ENCODE data around the gene MYEF2. TPM values are rescaled to one million over a fixed set of nuclear protein-coding genes. Genes with fewer than 3 reads are reported as not detected.

Gene MYEF2
- total RNA-seq, 1 donor from 2014 or later, result 126 TPM

DNA sequence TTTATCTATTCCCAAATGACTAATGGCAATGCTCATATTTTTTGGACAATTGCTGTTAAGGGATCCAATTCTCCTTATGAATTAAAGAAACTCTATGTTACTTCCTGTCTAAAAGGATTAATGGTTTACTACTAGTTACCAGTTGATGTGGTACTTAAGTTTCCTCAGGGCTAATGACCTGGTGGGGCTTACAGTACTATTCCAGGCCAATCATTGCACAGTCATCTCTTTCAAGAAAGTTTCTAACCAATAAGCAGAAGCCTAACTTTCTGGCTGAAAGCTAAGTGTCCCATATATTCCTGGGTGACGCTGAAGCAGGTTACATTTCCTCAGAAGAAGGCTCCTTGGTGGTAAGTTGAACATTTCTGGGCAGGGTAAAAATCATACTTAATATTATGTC is 27.9 kb upstream of the MYEF2 start, which contains the start of gene SLC12A1:
Gene SLC12A1 (plus strand): TSS at position 322 of the 400 bp plus-strand sequence. CDS start 1,418 bp downstream, outside the sequence.
- Mint-ChIP-seq H3K27me3 (peaks cover 7% of the 10 kb centered on the region), H3K36me3 (ENCODE audit: insufficient read depth) (no peaks in the 10 kb centered on the region)
- DNase-seq (ENCODE audit: low spot score, unreplicated experiment), result no peak

GRCh38 chr15:48202068-48202467 is 24.0 kb upstream of the MYEF2 start:
- Mint-ChIP-seq H3K4me1 (ENCODE audit: low read depth) (peaks cover 2% of the 10 kb centered on the region), H3K27me3 (peaks cover 3% of the 10 kb centered on the region), H3K36me3 (ENCODE audit: insufficient read depth) (no peaks in the 10 kb centered on the region), H3K9me3 (ENCODE audit: low read depth) (no peaks in the 10 kb centered on the region), H3K4me3 (ENCODE audit: low read depth) (no peak overlapping the region), H3K27ac (no peak overlapping the region)
- no peak for TF ChIP-seq CTCF (IDR thresholded peaks at IDR 0.05; ENCODE audit: unreplicated experiment)
- DNase-seq (ENCODE audit: low spot score, unreplicated experiment), result no peak

More for the DNA sequence above, 27.9 kb upstream of the MYEF2 start, which contains the start of gene SLC12A1:
- Mint-ChIP-seq H3K27ac (no peak within 1 kb of the TSS), H3K4me1 (ENCODE audit: low read depth) (no peaks in the 10 kb centered on the region), H3K9me3 (ENCODE audit: low read depth) (no peaks in the 10 kb centered on the region), H3K4me3 (ENCODE audit: low read depth) (no peak within 1 kb of the TSS)
- no peak for TF ChIP-seq CTCF (IDR thresholded peaks at IDR 0.05; ENCODE audit: unreplicated experiment)

- Mint-ChIP-seq H3K27ac (peak within 1 kb of the TSS; percentile 30), H3K36me3 (ENCODE audit: insufficient read depth) (no peaks in the 10 kb centered on the region), H3K4me3 (ENCODE audit: low read depth) (peak within 1 kb of the TSS; percentile 0), H3K4me1 (ENCODE audit: low read depth) (peaks cover 7% of the 10 kb centered on the region), H3K27me3 (peaks cover 9% of the 10 kb centered on the region), H3K9me3 (ENCODE audit: low read depth) (no peaks in the 10 kb centered on the region)
- no peak for DNase-seq (ENCODE audit: low spot score, unreplicated experiment)
- no peak for TF ChIP-seq CTCF (IDR thresholded peaks at IDR 0.05; ENCODE audit: unreplicated experiment)
Observed at GRCh38 chr15:48191574-48192225, 13.6 kb upstream of the MYEF2 start, which contains the start of gene CTXN2. TSS of gene CTXN2 (plus strand) at chr15:48191665. CDS start at chr15:48201301, 9,636 bp downstream.

DNA sequence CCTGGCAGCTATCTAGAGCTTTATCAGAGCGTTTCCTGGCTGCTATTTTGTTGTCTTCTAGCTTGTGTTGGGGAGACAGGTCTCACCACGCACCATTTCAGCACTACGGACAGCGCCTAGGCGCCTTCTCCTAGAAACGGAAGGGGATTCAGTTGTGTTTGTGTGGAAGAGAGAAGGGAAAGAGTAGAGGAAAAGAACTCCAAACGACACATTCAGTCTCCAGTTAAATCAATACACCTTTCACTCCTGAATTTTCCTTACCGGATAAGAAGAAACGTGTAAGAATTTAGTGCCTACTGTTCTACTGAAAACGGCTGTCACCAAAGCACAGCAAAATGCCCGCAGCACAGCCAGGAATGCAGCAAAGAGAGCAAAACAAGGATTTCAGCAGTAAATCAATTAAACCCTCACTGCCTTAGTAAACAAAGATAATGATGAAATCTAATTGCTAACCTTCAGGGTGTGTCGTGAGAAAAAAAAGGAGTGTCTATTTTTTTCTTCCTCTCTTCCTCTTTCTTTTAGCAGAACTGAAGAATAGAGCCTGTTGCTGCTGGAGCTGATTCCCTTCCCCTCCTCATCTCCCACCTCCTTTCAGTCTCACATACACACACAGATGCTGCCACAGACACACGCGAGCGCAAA is 13.0 kb upstream of the MYEF2 start:
- Mint-ChIP-seq H3K4me3 (ENCODE audit: low read depth) (peak overlapping the region; percentile 0), H3K9me3 (ENCODE audit: low read depth) (no peaks in the 10 kb centered on the region), H3K27ac (peak overlapping the region; percentile 30), H3K27me3 (peaks cover 9% of the 10 kb centered on the region), H3K4me1 (ENCODE audit: low read depth) (peaks cover 7% of the 10 kb centered on the region), H3K36me3 (ENCODE audit: insufficient read depth) (no peaks in the 10 kb centered on the region)
- TF ChIP-seq CTCF (IDR thresholded peaks at IDR 0.05; ENCODE audit: unreplicated experiment), result no peak
- DNase-seq (ENCODE audit: low spot score, unreplicated experiment), result peak; percentile 87

DNA sequence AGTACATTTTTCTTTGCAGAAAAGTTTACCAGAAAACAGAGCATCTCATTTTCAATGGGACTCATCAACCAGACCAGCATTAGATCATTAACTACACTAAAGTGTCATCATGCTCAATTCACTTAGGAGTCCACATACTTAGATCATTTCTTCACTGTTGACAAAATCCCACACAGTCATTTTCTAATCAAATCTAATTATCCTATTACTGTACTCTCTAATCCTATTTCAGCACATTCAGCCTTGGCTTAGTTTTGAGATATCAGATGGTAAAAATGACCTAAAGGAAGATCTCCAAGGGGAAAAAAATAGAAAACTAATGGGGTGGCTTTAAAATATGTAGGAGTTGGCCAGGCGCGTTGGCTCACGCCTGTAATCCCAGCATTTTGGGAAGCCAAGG is 8.2 kb upstream of the MYEF2 start:
- H3K27me3 Mint-ChIP-seq, result peaks cover 8% of the 10 kb centered on the region
- no peaks in the 10 kb centered on the region for H3K9me3 Mint-ChIP-seq (ENCODE audit: low read depth)
- no peak for TF ChIP-seq CTCF (IDR thresholded peaks at IDR 0.05; ENCODE audit: unreplicated experiment)
- H3K4me1 Mint-ChIP-seq (ENCODE audit: low read depth), result peaks cover 5% of the 10 kb centered on the region
- DNase-seq (ENCODE audit: low spot score, unreplicated experiment), result no peak
- H3K36me3 Mint-ChIP-seq (ENCODE audit: insufficient read depth), result no peaks in the 10 kb centered on the region
- H3K27ac Mint-ChIP-seq, result no peak overlapping the region
- H3K4me3 Mint-ChIP-seq (ENCODE audit: low read depth), result no peak overlapping the region

Measured in progenitor cell of endocrine pancreas (in vitro differentiated cells).